Smooth muscle cell of the brain vasculature (primary cell): Measurements from ENCODE around the gene MOCOS.

Source experiments
- DNase-seq: peaks from one replicate; pipeline ENCODE4 v3.0.0-alpha.2; 2012; ENCODE audit warnings: low read depth, low spot score

The MOCOS gene

GRCh38 chr18:36177913-36178312 lies 9.4 kb upstream of the MOCOS start:
- DNase-seq, result no peak

GRCh38 chr18:36179562-36180355 lies 7.5 kb upstream of the MOCOS start:
- peak; percentile 71 for DNase-seq

GRCh38 chr18:36181441-36181840 lies 5.9 kb upstream of the MOCOS start:
- DNase-seq, result no peak

DNA sequence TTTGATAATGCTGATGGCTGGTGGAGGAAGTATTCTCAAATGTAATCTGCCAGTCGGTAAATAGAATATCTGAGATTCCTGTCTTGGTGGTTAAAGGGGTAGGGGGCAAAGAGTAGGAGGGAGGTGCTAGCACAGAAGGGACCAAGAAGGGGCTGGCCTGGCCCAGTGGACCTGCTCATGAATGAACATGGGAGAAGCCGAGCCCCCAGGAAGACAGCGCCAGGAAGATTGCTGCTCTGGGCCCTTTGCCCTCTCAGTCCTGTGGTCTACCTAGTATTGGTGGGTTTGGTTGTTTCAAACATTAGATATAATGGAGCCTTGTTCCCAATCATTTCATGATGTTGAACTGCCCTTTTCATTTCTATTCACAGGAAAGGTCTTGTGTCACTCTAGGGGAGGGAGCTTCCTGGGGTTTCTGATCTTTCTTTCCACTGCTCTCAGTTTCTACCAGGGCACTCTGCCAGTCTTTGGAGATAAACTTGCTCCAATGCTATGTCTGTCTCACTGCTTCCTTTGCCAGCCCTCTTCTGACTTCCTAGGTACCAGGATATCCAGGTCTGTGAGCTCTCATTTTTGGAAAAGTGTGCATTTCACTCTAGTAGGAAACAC lies 5.3 kb upstream of the MOCOS start:
- DNase-seq, result no peak

DNA sequence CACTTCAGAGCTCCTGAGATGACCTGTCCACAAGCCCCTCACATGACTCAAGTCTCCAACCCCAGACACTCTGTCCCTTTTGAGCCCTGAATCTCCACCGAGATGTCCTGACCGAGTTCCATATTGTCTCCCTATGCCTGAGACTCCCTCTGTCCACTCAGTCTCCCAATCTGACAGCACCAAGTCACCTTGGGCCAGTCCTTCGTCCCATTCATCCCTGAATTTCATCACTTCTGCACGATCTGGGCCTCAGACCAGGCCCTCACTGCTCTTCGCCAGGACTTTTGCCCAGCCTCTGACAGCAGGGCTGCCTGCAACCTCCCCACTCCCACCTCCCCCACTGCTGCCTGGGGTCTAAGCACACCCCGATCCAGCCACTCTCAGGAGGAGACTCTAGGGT lies 4.3 kb upstream of the MOCOS start:
- DNase-seq, result no peak

DNA sequence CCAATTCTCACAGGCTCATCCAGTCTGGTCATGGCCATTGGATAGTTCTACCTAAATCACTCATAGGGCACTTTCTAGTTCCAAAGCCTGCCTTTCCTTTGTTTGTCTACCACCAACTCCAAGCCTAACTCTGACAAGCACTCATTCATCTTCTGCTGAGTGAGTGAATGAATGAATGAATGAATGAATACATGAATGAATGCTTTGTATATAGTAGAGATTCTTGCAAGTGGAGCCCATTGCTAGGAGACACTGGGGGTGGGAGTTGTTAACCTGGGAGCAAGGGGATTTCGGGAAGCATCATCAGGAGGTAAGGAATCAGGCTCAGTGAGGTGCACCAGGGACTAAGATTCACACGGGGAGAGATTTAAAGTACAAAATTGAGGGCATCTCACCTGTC lies 3.3 kb upstream of the MOCOS start:
- DNase-seq, result no peak

DNA sequence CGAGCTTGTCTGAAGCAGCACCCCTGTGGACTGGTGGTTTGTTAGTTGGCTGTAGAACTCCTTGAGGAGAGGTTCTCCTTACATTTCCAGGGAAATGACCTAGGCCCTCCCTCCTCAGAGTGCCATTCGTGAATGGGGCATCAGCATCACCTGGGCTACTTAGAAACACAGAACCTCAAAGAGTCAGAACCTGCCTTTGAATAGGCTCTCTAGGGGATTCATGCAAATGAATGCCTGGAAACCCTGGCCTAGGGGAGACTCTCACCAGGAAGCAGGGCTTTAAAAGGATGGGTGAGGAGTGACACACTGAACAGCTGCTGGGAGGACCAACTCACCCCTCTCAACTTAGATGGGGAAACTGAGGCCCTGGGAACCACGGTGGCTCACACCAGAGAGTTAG lies 2.1 kb upstream of the MOCOS start:
- DNase-seq, result no peak

DNA sequence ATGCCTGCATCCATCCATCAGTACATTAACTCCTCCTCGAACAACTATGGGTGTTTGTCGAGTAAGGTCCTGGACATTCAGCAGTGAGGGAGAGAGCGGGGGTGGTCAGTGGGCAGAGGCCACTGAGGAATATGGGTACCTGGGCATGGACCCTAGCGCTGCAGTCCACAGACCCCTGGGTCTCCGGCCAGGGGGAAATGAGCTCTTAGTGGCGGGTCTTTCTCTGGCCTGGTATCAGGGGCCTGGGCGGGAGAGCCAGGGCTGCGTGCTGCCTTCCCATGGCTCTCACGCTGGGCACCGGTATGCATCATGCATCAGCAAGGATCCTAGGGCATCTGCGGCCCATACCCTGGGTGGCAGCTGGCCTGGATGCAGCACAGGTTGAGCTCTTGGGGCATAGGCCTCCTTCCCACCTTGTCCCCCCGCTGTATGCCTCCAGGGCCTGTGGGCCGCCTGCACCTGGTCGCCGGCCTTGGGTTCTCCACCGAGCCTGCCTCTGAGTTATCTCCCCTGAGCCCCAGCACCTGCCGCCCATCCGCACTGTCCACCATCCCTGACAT lies 1.3 kb upstream of the MOCOS start:
- DNase-seq, result no peak

- no peak for DNase-seq
These were observed 670 bp upstream of the MOCOS start for GRCh38 chr18:36186461-36187192.

DNA sequence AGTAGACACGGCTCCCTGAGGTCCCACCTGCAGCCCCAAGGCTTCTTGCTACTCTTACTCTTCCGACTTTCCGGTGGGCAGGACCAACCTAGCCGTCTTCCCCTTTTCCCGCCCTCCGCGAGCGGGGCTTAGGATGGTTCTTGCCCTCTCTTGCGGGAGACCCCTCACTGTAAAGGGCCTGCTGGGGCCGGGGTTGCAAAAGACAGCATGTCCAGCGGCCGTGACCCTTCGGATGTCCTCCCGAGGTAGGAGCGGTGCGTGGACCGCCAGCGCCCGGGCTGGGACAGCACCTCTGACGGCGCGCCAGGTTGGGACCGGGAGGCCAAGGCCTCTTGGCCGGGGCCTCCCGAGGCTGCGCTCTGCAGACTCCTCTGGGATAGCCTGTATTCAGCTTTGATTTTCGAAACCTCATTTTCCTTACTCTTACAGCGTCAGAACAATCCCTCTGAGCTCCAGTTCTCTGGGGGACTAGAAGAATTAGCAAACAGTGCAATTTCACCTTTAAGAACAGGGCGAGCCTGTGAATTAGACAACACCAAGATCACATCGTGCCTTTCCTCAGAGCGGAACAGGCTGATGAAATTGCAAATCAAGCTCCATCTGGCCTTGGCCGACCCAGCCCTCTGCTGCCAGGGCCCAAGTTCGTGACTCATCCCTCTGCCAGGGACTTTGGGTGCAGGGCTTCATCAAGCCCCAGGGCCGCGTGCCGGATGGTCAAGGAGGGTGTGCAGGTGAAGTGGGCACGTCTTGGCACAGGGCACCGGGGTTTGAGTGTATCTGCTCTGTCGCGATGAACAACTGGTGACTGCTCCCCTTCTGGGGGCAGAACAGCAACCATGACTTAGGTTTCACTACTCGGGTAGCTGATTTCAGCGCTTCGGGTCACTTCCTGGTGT lies 777 bp downstream of the MOCOS start:
- DNase-seq, result no peak

DNA sequence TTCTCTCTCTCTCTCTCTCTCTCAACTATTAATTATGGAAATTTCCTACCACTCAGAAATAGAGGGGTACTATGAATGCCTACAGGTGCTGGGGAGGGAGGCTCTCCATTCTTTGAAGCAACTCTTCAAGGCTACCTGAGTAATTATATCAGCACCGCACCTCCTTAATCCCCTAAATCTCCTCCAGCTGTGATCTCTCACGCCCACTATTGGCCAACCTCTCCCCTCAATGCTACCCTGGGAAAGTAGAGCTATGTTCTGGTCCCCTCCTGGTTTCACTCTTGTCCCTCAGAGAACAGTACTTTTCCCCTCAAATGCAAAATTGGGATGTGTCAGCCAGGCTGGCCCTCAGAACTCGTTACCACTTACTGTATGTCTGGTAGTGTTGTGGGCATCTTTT lies 1.6 kb downstream of the MOCOS start:
- no peak for DNase-seq

DNA sequence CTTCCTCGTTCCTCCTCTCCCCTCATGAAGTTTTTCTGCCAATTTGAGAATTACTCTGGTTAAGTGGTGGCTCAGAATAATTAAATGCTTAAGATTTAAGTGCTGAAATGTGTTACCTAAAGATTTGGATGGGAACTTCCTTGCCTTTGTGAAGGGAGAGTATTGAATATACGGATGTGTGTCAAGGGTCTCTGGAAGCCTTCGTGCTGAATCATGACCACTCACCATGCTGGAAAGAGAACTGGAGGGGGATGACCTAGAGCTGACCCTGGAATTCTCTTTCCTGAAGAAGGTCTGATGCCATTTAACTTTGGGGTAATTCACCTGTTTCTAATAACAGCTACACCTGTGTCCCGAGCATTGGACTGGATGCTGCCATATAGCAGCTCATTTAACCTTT lies 2.2 kb downstream of the MOCOS start:
- DNase-seq, result no peak

DNA sequence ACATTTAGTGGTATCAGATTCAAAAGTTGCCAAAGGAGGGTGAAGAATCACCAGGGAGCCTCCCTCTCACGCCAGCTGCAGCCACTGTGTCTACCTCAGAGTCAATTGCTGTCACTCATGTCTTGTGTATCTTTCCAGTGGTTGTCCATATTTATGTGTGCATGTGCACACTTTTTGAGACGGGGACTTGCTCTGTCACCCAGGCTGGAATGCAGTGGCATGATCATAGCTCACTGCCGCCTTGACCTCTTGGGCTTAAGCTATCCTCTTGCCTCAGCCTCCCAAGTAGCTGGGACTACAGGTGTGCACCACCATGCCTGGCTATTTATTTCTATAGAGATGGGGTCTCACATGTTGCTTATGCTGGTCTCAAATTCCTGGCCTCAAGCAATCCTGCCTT lies 4.0 kb downstream of the MOCOS start:
- DNase-seq, result no peak

DNA sequence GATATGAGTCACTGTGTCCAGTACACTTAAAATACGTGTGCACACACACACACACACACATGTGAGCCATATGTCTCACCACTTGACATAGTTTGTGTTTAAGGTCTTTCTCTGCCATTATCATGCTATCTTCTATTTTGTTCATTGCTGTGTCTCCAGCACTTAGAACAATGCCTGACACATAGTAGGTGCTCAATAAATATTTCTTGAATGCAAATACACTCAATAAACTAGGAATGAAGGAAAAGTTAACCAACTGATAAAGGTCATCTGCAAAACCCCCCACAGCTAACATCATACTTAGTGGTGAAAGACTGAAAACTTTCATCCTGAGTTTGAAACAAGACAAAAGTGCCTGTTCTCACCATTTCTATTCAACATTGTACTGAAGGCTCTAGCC lies 4.4 kb downstream of the MOCOS start:
- no peak for DNase-seq

- no peak for DNase-seq
These were observed 7.5 kb downstream of the MOCOS start for GRCh38 chr18:36194600-36195315.

DNA sequence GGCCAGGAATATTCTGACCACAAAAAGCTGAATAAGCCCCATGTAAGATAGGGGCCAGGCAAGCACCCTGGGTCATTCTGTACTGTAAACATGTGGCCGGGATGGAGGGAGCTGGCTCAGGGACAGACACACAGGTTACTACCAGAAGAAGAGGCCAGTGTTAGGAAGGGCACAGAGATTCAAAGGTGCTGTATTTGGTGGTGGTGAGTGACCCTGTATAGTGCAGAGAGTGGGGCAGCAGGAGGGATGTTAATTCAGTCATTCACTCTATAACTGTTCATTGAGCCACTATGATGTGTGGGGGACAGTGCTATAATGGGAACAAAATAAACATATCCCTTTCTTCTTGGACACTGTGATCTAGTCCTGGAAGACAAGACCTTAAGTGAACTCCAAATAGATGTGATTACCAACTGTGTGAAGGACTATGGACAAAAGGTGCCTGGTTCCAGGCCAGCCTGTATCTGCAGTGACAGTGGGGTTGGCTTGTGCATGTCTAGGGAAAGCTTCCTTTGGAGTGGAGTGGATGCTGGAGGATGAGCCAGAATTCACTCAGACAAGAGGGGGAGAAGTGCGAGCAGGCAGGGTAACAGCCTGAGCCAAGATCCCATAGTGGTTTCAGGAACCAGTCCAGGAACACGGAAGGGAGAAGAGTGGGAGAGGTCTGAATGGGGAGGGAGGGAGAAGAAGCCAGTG lies 8.3 kb downstream of the MOCOS start:
- no peak for DNase-seq

- no peak for DNase-seq
These were observed 9.1 kb downstream of the MOCOS start for GRCh38 chr18:36196238-36196995.

DNA sequence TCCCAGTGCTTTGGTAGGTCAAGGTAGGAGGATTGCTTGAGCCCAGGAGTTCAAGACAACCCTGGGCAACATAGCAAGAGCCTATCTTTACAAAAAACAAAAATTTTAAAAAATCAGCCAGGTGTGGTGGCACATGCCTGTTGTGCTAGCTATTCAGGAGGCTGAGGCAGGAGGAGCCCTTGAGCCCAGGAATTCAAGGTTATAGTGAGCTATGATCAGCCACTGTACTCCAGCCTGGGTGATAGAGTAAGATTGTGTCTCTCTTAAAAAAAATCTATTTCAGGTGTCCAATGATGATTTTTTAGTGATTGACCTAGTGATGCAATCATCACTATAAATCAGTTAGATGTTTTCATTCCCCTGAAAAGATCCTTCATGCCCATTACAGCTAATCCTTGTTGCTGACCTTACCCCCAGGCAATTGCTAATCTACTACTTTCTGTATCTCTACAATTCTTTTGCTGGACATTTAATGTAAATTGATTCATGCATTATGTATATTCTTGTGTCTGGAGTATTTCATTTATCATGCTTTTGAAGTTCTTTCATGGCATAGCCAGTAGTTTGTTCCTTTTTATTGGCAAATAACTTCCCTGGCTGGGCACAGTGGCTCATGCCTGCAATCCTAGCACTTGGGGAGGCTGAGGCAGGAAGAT lies 10.3 kb downstream of the MOCOS start:
- no peak for DNase-seq

GRCh38 chr18:36199691-36200295 lies 12.5 kb downstream of the MOCOS start:
- DNase-seq, result no peak
